ENCODE measurements around the gene PCDHA8. TPM values are rescaled to one million over a fixed set of nuclear protein-coding genes. Genes with fewer than 3 reads are reported as not detected.

Gene PCDHA8
- total and polyA plus RNA-seq, 10 of the 15 experiments (the other 5 are each of a cell fraction or from before 2014, with no cell fraction given), result not detected

DNA sequence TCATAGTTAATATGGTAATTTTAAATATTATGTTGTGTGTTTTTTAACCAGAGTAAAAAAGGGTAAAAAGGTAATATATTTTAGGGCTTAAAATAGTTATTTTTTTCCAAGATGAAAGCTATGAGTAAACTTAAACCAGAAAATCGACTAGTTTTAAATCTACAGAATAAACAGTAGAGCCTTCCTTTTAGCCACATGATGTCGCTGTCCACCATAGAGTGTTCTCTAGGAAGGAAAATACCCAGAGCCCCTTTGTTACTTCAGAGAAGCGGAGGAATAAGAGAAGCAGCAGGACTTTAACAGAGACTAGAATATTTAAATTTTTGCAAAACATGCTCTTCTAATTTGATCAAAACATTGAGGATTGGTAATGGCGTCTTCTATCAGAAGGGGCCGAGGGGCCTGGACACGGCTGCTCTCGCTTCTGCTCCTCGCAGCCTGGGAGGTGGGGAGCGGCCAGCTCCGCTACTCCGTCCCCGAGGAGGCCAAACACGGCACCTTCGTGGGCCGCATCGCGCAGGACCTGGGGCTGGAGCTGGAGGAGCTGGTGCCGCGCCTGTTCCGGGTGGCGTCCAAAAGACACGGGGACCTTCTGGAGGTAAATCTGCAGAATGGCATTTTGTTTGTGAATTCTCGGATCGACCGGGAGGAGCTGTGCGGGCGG, 46.3 kb upstream of the PCDHA8 start, which contains the start of gene PCDHA2:
Gene PCDHA2 (plus strand): TSS at position 258 of the 664 bp plus-strand sequence.
- H4K20me1 ChIP-seq (ENCODE audit: control insufficient read depth, insufficient read depth), result no peaks in the 10 kb centered on the region
- ChIA-PET POLR2A (no interaction called here), CTCF (interaction anchor here (1.0 kb wide), 1 partner anchor 9 kb away, joined by 3 read pairs; the partner anchor contains the start of gene PCDHA1), SMC1A (ENCODE audit: uncharacterized antibody, unreplicated experiment) (no interaction called here), RAD21 (ENCODE audit: unreplicated experiment) (no interaction called here)
- H3K4me2 ChIP-seq (ENCODE audit: control insufficient read depth, insufficient read depth), result no peak within 1 kb of the TSS
- BruUV-seq (replicated peaks), result no TSS peak
- FAIRE-seq (no peak), DNase-seq (ENCODE audit: low read depth, low spot score) (no peak), ATAC-seq (no peak)
- in situ Hi-C loops (cut with MboI), result no loop called here
- H3K36me3 ChIP-seq (ENCODE audit: control insufficient read depth in 2 of 2, insufficient read depth in 2 of 2, low read length in 1 of 2), result no peaks in the 10 kb centered on the region
- H3K9ac ChIP-seq (ENCODE audit: control insufficient read depth, insufficient read depth, low read length), result no peak within 1 kb of the TSS
- H2AFZ ChIP-seq (ENCODE audit: control insufficient read depth, low read depth, low read length), result no peak within 1 kb of the TSS
- H3K79me2 ChIP-seq (ENCODE audit: control insufficient read depth, insufficient read depth, low read length), result no peaks in the 10 kb centered on the region
- H3K4me1 ChIP-seq (ENCODE audit: control insufficient read depth, insufficient read depth, low read length), result no peaks in the 10 kb centered on the region
- intact Hi-C loops (cut with micrococcal nuclease; ENCODE audit: unreplicated experiment), result no loop called here
- H3K9me3 ChIP-seq (replicated peaks; ENCODE audit: control insufficient read depth, insufficient read depth, low read length), result no peaks in the 10 kb centered on the region; the same call in 2 of the 3 replicates
- H3K27ac ChIP-seq (ENCODE audit: control insufficient read depth, insufficient read depth), result no peak within 1 kb of the TSS
- TF ChIP-seq FOS (IDR thresholded peaks at IDR 0.05; ENCODE audit: borderline replicate concordance, extremely low read depth, insufficient read length) (no peak), ZNF217 (IDR thresholded peaks at IDR 0.05) (no peak), NFXL1 (IDR thresholded peaks at IDR 0.05; ENCODE audit: borderline replicate concordance) (no peak), SRF (IDR thresholded peaks at IDR 0.05; ENCODE audit: low read depth in 2 of 2, low read length in 2 of 2) (no peak), MEF2A (IDR thresholded peaks at IDR 0.05; ENCODE audit: insufficient read depth, low read depth, low read length) (no peak), POU2F2 (IDR thresholded peaks at IDR 0.05; ENCODE audit: borderline replicate concordance, low read depth, low read length) (no peak), SUPT20H (IDR thresholded peaks at IDR 0.05; ENCODE audit: borderline replicate concordance, control insufficient read depth, low read depth, low read length) (no peak), ZBED1 (IDR thresholded peaks at IDR 0.05; ENCODE audit: borderline replicate concordance) (no peak), PAX5 (IDR thresholded peaks at IDR 0.05; ENCODE audit: borderline replicate concordance, low read depth, low read length) (no peak), RAD51 (IDR thresholded peaks at IDR 0.05) (no peak), HDAC6 (IDR thresholded peaks at IDR 0.05; ENCODE audit: unreplicated experiment) (no peak), MYC (IDR thresholded peaks at IDR 0.05; ENCODE audit: insufficient read depth, insufficient read length, insufficient replicate concordance, low read length, severe bottlenecking) (no peak), ZNF622 (IDR thresholded peaks at IDR 0.05) (no peak), RAD21 (IDR thresholded peaks at IDR 0.05; ENCODE audit: insufficient read depth, low read depth, low read length) (no peak), TCF12 (IDR thresholded peaks at IDR 0.05; ENCODE audit: low read depth, low read length) (no peak), SIX5 (IDR thresholded peaks at IDR 0.05; ENCODE audit: low read depth, low read length, severe bottlenecking) (no peak), TBL1XR1 (IDR thresholded peaks at IDR 0.05; ENCODE audit: low read depth, low read length) (no peak), CBFB (IDR thresholded peaks at IDR 0.05; ENCODE audit: low read depth) (no peak)
- TF ChIP-seq, protein P1, sequence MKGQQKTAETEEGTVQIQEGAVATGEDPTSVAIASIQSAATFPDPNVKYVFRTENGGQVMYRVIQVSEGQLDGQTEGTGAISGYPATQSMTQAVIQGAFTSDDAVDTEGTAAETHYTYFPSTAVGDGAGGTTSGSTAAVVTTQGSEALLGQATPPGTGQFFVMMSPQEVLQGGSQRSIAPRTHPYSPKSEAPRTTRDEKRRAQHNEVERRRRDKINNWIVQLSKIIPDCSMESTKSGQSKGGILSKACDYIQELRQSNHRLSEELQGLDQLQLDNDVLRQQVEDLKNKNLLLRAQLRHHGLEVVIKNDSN (IDR thresholded peaks at IDR 0.05; ENCODE audit: borderline replicate concordance, extremely low read length, insufficient read depth, low read depth, low read length), result no peak
- TF ChIP-seq, protein P2, sequence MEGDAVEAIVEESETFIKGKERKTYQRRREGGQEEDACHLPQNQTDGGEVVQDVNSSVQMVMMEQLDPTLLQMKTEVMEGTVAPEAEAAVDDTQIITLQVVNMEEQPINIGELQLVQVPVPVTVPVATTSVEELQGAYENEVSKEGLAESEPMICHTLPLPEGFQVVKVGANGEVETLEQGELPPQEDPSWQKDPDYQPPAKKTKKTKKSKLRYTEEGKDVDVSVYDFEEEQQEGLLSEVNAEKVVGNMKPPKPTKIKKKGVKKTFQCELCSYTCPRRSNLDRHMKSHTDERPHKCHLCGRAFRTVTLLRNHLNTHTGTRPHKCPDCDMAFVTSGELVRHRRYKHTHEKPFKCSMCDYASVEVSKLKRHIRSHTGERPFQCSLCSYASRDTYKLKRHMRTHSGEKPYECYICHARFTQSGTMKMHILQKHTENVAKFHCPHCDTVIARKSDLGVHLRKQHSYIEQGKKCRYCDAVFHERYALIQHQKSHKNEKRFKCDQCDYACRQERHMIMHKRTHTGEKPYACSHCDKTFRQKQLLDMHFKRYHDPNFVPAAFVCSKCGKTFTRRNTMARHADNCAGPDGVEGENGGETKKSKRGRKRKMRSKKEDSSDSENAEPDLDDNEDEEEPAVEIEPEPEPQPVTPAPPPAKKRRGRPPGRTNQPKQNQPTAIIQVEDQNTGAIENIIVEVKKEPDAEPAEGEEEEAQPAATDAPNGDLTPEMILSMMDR (IDR thresholded peaks at IDR 0.05 in 2 of 3, conservative IDR thresholded peaks at IDR 0.05 in 1 of 3; ENCODE audit: control insufficient read depth in 2 of 3, extremely low read depth in 1 of 3, insufficient read depth in 1 of 3, low read depth in 3 of 3, low read length in 3 of 3), result no peak; a peak in 1 of 6 replicates
- H3K4me3 ChIP-seq, result no peak within 1 kb of the TSS
- no peaks in the 10 kb centered on the region for H3K27me3 ChIP-seq (replicated peaks in 1 of 2; ENCODE audit: control insufficient read depth in 2 of 2, insufficient read depth in 2 of 2, low read length in 1 of 2)
- WGBS (ENCODE audit: insufficient coverage, insufficient replicate concordance, low lambda C conversion rate, missing lambda C conversion rate), result 63% methylated on average over 27 of the region's 27 CpGs
